ENCODE data around the gene UNC5C.
A peak's percentile ranks its signal among the peaks of the same experiment; 100 is the strongest.

Gene UNC5C

DNA sequence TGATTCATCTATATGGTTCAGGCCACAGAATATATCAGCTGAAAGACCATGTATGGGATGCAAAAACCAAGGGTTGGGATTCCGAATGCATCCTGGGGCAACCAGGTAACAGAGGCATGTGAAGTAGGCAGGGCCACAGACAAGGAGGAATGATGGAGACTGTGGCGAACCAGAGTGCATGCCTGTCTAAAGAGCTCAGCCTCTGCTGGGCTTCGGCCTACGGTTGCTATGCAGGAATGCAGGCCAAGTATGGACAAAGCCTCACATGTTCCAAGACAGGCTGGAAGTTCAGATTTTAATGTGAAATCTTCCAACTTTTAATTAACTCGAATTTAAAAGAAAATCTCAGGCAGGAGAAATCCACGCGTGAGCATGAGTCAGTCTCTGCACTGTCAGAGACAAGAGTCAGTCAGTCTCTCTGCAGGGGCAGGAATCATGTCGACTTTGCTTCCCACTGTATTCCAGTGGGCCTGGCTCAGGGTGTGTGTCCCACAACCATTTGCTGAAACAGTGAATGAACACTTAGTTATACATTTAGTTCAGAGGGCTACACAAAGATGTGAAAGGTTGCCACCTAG lies 344.4 kb downstream of the UNC5C start:
- no peaks in the 10 kb centered on the region for H3K9me3 ChIP-seq
- H3K27me3 ChIP-seq, result no peaks in the 10 kb centered on the region
- no peak overlapping the region for H3K4me3 ChIP-seq (ENCODE audit: low read depth, low read length)
- H3K36me3 ChIP-seq, result peaks cover 83% of the 10 kb centered on the region
- no peak for DNase-seq
- TF ChIP-seq, protein P1, sequence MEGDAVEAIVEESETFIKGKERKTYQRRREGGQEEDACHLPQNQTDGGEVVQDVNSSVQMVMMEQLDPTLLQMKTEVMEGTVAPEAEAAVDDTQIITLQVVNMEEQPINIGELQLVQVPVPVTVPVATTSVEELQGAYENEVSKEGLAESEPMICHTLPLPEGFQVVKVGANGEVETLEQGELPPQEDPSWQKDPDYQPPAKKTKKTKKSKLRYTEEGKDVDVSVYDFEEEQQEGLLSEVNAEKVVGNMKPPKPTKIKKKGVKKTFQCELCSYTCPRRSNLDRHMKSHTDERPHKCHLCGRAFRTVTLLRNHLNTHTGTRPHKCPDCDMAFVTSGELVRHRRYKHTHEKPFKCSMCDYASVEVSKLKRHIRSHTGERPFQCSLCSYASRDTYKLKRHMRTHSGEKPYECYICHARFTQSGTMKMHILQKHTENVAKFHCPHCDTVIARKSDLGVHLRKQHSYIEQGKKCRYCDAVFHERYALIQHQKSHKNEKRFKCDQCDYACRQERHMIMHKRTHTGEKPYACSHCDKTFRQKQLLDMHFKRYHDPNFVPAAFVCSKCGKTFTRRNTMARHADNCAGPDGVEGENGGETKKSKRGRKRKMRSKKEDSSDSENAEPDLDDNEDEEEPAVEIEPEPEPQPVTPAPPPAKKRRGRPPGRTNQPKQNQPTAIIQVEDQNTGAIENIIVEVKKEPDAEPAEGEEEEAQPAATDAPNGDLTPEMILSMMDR (IDR thresholded peaks at IDR 0.05; ENCODE audit: low read depth, low read length), result no peak
- H3K4me1 ChIP-seq, result no peaks in the 10 kb centered on the region

- TF ChIP-seq, protein P1 (IDR thresholded peaks at IDR 0.05; ENCODE audit: low read depth, low read length), result no peak
- peaks cover 81% of the 10 kb centered on the region for H3K36me3 ChIP-seq
- no peak for DNase-seq
Measured at GRCh38 chr4:95198961-95199360, 349.8 kb downstream of the UNC5C start.

DNA sequence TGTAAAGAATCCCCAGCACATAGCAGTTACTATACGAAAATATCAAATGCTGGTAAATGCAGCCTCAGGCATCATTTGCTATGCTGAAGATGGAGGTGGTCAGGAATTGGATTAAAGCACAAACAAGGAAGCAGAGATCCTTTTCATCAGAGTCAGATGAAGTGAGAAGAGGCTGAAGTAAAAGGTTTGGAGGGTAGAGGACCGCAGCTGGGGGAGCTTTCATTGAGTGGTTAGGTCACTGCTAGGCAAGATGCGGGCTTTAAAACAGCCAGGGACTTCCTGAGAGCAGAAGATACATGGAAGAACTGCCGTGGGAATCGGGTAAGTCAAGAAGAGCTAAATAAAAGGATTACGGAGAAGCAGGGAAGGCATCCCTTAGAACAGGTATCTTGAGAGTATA lies 351.4 kb downstream of the UNC5C start:
- H3K4me3 ChIP-seq (ENCODE audit: low read depth, low read length), result no peak overlapping the region
- no peaks in the 10 kb centered on the region for H3K9me3 ChIP-seq
- H3K36me3 ChIP-seq, result peaks cover 79% of the 10 kb centered on the region
- no peak for DNase-seq
- H3K4me1 ChIP-seq, result peaks cover 20% of the 10 kb centered on the region
- no peaks in the 10 kb centered on the region for H3K27me3 ChIP-seq
- TF ChIP-seq, protein P1 (IDR thresholded peaks at IDR 0.05; ENCODE audit: low read depth, low read length), result no peak

More at GRCh38 chr4:95198961-95199360, 349.8 kb downstream of the UNC5C start:
- H3K9me3 ChIP-seq, result no peaks in the 10 kb centered on the region
- H3K27me3 ChIP-seq, result no peaks in the 10 kb centered on the region
- H3K4me1 ChIP-seq, result peaks cover 12% of the 10 kb centered on the region; the same call in 1 of the 2 replicates
- no peak overlapping the region for H3K4me3 ChIP-seq (ENCODE audit: low read depth, low read length)

DNA sequence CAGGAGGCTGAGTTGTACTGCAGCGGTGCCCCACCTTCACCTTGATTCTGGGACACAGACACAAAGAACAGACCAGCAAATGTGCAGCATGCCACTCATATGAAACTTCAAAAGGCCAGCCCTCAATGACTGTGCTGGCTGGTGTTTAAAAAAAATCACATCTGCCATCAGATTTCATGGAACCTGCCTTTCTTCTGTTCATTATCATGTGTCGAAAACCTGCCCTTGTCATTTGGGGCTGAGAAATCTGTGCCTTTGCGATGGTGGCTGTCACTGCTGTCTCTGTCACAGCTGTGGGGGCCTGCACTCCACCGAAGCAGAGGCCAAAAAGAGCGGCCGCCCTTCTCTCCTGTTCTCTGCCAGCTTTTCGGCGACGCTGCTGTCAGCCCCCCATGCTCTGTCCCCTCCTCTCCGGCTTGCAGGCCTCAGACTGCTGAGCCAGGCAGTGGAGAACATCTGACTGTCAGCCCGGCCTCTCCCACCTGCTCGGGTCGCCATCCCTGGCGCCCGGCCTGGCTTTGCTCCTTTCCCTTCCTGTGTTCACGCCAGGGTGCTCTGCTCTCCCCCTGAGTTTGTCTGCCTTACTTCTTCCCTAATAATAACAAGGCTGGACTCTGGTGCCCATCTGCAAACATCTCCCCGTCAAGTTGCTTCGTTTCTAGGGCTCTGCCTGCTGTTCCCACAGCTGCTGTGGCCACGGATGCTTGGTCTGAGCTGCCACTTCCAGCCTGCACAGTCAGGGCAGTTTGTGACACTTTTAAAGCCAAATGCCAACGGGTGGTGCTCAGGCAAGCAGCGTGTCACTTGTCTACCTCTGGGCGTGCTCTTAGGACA lies 355.2 kb downstream of the UNC5C start:
- no peaks in the 10 kb centered on the region for H3K9me3 ChIP-seq
- H3K27me3 ChIP-seq, result no peaks in the 10 kb centered on the region
- H3K36me3 ChIP-seq, result peaks cover 54% of the 10 kb centered on the region
- TF ChIP-seq, protein P1 (IDR thresholded peaks at IDR 0.05; ENCODE audit: low read depth, low read length), result no peak
- no peak overlapping the region for H3K4me3 ChIP-seq (ENCODE audit: low read depth, low read length)
- peaks cover 23% of the 10 kb centered on the region for H3K4me1 ChIP-seq
- DNase-seq, result peak; percentile 68

DNA sequence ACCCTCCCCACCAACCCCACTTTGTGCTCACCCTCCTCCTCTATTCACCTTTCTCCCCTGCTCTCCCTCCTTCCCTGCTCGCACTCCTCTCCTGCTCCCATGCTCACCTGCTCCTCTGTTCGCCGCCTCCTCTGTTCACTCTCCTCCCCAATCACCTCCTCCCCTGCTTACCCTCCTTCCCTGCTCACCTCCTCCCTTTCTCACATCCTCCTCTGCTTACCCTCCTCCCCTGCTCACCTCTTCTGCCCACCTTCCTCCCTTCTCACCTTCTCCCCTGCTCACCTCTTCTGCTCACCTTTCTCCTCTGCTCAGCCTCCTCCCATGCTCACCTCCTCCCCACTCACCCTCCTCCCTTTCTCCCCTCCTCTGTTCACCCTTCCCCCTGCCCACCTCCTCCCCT lies 357.2 kb downstream of the UNC5C start:
- peaks cover 57% of the 10 kb centered on the region for H3K36me3 ChIP-seq
- H3K9me3 ChIP-seq, result no peaks in the 10 kb centered on the region
- no peaks in the 10 kb centered on the region for H3K27me3 ChIP-seq
- TF ChIP-seq, protein P1 (IDR thresholded peaks at IDR 0.05; ENCODE audit: low read depth, low read length), result no peak
- no peak overlapping the region for H3K4me3 ChIP-seq (ENCODE audit: low read depth, low read length)
- peaks cover 23% of the 10 kb centered on the region for H3K4me1 ChIP-seq
- DNase-seq, result no peak

All from BE2C (cell line).